PC-9 (cell line): ENCODE results near the gene CLVS2.

ENCODE experiments used
- EZH2 ChIP-seq: fragments of 200-600 bp; sonication (generic); IDR thresholded peaks from 2 replicates; pipeline ENCODE4 v1.8.0; 2017; ENCODE audit warnings: antibody characterized with exemption, low read depth
- TF ChIP-seq, protein P1 (sequence below): fragments of 200-600 bp; sonication (generic); conservative IDR thresholded peaks from 2 replicates; pipeline ENCODE4 v1.6.1; 2017; ENCODE audit warnings: mixed run types, antibody characterized with exemption, mild to moderate bottlenecking, moderate library complexity

DNA sequence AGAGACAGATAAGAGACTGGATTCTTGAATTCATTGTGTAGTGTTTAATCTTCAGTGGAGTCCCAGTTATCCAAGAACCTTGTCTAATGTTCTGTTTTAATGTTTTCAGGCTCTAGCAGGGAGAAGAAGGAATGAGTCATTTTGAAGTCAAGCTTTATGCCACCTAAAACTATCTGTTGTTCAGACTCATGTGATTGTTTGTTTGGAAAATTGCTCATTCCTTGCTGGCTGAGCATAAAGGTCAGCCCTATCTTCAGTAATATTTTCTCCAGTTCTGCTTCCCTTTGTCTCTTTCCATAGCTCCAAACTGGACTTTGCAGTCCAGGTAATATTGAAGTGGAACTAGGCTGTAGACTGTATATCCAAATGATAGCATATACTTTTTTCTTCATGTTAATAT lies 34.2 kb downstream of the CLVS2 start:
- TF ChIP-seq, protein P1, sequence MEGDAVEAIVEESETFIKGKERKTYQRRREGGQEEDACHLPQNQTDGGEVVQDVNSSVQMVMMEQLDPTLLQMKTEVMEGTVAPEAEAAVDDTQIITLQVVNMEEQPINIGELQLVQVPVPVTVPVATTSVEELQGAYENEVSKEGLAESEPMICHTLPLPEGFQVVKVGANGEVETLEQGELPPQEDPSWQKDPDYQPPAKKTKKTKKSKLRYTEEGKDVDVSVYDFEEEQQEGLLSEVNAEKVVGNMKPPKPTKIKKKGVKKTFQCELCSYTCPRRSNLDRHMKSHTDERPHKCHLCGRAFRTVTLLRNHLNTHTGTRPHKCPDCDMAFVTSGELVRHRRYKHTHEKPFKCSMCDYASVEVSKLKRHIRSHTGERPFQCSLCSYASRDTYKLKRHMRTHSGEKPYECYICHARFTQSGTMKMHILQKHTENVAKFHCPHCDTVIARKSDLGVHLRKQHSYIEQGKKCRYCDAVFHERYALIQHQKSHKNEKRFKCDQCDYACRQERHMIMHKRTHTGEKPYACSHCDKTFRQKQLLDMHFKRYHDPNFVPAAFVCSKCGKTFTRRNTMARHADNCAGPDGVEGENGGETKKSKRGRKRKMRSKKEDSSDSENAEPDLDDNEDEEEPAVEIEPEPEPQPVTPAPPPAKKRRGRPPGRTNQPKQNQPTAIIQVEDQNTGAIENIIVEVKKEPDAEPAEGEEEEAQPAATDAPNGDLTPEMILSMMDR, result no peak
- no peak for TF ChIP-seq EZH2
